Left renal cortex interstitium (tissue), 4 donors: ENCODE results near the gene MRPS23. TPM values are rescaled to one million over a fixed set of nuclear protein-coding genes. Genes with fewer than 3 reads are reported as not detected.
A peak's percentile ranks its signal among the peaks of the same experiment; 100 is the strongest.

Source experiments
- DNase-seq, 4 donors: peaks; one replicate each; pipeline ENCODE4 v3.0.0-alpha.2; 2013; ENCODE audit warnings: low read depth in 4 of 4, low spot score in 2 of 4, missing footprints in 1 of 4
- polyA plus RNA-seq, 4 donors: library from polyadenylated mRNA; unstranded; fragments of 120-200 nt; gene quantifications; one replicate each; pipeline ENCODE4 v1.2.1, GENCODE V29; 2013; ENCODE audit not compliant: insufficient read length in 4 of 4

Gene MRPS23
- polyA plus RNA-seq, result 10 to 100 TPM; 57.6 to 63.7 (median 60.9) TPM

DNA sequence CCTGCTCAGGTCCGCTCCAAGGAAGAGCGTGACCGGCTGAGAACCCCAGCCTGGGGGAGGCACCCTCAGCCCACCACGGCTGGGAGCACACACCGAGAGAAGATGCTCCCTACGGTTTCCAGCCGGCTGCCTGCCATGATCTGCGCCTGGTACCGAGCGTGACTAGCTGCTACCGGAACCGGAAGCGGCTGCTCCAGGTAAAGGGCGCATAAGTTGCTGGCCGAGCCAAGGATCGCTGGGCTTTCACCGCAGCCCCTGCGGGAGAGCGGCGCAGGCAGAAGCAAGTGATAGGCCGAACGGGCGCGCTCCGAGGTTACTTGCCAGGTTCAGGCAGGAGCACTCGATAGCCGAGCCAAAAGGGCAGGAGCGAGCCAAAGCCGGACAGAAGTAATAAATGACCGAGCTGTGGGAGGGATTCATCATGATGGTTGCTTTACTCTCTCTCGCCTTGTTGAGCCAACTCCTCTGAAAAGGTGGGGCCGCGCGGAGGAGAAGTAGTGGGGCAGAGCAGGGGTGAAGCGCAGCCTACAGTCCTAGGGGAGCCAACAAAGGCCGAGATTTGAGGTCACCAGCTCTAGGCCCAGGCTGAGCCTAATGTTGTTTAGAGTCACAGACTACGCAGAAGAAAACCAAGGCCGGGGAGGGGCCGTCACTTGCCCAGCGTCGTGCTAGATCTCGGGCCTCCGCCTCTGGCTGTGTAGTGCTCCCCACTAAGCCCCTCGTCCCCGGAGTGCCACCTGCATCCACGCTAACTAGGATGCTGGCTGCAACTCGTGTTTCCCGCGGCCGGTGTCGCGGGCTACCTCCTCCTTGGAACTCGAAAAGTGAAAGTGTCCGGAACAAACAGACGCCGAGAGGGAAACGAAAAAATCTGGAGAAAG lies at the start of gene MRPS23:
Gene MRPS23, minus strand, starts transcription at position 171 of the 881 bp plus-strand sequence. Its CDS starts 34 bp downstream, at position 137.
- DNase-seq, result peak; percentile 85 to 97 (median 94)

DNA sequence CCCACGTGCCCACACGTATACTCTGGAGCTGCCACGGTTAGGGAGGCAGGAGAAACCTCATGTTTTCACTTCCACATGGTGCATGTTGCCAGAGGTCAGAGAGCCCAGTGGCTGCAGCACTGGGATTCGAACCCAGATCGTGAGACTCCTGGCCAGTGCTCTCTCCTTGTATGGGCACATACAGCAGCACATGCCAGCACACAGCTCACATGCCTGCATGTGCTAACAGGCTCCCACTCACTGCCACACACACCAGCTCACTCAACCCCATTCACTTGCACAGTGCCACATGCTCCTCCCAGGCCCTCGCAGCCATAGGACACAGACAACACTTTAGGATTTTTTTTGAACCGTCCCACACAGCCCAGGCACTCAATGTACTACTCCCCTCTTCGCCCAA lies 49.5 kb upstream of the MRPS23 start:
- DNase-seq, result no peak

DNA sequence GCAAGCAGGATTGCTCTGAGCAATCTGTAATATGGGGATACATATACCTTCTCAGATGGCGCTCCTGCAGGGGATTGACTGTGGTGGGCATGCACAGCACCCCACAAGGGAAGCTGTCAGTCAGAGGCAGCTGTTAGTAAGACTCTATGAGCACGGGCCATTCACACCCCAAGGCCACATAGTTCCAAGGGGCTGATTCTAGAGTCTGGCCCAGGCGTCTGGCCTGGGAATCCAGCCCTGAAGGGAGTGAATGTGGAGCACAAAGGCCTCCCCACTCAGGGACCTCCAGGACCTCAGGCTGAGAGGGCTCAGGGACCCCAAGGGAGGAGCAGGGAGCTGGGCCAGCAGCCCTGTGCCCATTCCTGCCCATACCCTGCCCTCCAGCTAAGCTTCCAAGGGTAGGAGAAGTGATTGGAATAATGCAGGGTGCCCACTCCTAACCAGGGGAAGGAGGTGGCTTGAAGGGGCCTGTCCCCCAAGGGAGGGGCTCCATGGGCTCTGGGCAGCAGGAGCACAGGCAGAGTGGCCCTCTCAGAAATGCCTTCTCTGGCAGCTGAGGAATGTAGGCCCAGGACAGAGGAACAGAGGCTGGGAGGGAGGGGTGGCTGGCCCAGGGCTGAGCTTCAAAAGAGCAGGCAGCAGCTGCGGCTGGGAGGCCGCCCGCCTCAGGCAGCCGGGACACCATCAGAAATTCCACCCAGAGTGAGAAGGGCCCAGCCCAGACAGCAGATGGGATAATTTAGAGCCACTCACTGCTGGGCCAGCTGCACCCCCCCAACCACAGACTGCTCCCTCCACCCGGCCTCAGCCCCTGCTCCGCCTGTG lies 48.9 kb upstream of the MRPS23 start:
- no peak for DNase-seq

DNA sequence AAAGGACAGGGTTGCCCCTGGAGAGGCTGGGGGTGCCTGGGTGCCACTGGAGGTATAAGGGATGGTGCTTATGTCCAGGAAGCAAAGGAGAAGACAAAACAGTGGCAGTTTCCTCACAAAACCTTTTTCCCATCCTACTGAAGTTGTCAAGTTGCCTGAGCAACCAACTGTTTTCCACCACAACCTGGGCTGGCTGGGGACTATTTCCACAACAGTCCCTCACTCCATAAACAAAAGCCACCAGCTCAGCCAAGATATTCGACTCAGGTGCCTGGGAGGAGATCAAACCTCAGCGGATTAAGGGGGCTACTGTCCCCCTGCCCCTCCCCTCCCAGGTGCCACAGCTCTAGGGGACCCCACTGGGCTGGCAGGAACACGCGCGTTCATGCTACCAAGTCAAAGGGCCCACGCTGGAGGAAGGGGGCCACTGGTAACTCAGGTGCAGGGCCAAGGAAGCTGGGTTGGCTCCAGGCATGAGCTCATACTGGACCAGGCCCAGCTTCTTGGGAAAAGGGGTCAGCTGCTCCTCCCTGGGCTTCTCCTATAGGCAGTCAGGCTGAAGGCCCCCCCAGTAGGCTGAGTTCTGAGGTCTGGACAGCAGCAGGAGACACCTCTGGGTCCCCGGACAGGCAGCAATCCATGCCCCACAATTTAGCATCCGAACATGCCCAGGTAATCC lies 45.7 kb upstream of the MRPS23 start:
- DNase-seq, result no peak

GRCh38 chr17:57894848-57895247 lies 45.0 kb upstream of the MRPS23 start:
- no peak for DNase-seq

GRCh38 chr17:57892820-57893595 lies 43.2 kb upstream of the MRPS23 start:
- DNase-seq, result peak in 1 of 4 donors; percentile 64

DNA sequence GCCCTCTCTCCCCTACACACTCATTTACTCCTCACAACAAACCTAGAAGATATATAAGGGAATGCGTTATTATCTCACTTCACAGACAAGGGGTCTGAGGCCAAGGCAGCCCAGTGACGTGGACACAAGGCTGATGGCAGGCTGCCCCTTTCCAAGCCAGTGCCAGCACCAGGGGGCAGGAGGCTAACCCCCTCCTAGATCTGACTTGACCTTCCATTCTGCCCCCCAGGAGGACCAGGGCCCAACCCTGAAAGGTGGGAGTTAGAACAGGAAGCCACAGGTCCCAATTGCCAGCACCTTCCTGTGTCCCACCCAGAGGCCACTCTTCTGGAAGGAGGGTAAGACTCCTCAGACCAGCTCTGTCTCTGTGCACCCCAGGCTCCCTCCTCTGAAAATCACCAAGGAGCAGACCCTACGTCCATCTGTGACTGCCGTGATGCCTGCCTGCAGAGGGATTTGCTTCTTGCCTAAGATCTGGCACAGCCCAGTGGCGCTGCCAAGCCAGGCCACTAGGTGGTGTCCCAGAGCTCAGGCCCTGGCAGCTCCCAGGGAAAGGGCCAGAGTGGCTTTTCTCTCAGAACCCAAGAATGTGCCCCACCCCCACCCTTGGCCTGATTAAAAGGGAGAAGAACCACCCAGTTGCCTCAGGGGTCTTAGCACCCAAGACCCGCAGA lies 42.4 kb upstream of the MRPS23 start:
- DNase-seq, result peak in 1 of 4 donors; percentile 68

GRCh38 chr17:57890857-57891232 lies 41.0 kb upstream of the MRPS23 start:
- DNase-seq, result no peak

DNA sequence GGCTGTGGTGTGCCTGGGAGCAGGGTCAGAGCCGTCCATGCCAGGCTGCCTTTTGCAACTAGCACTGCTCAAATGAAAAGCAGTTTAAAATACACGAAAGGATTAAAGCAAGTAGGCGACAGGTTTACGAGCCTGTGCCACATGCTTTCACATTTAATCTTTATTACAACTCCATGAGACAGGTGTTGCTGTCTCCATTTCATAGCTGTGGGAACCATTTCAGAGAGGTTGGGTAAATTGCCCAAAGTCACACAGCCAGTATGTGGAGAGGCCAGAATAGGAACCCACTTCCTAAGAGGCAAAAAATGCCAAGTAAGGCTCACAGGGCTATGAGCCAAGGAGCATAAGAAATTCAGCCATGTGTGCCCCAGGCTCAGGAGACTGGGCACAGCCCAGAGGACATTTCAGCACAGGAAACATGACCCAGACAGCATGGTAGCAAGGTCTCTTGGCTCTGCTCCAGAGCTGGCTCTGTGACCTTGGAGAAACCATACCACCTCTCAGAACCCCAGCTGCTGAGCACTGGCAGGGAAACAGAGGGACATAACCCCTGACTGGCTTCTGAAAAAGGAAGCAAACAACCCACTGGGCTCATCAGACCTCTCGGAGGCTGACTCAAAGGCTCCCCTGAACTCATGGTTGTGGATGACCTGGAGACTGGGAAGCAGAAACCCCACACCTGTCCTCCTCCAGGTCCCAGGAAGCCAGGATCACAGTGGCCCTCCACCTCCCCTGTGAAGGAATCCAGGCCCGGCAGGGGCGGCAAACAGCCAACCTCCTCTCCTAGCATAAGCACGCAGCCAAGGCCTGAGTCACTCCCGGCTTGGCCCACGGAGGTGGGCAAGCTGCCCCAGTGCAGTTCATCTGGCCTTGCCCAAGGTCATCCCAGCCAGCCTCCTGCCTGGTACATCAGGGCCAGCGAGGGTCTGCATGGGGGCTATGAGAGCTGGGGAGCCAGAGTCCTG lies 40.3 kb upstream of the MRPS23 start:
- DNase-seq, result no peak

- no peak for DNase-seq
Measured at GRCh38 chr17:57889252-57889651, 39.4 kb upstream of the MRPS23 start.

DNA sequence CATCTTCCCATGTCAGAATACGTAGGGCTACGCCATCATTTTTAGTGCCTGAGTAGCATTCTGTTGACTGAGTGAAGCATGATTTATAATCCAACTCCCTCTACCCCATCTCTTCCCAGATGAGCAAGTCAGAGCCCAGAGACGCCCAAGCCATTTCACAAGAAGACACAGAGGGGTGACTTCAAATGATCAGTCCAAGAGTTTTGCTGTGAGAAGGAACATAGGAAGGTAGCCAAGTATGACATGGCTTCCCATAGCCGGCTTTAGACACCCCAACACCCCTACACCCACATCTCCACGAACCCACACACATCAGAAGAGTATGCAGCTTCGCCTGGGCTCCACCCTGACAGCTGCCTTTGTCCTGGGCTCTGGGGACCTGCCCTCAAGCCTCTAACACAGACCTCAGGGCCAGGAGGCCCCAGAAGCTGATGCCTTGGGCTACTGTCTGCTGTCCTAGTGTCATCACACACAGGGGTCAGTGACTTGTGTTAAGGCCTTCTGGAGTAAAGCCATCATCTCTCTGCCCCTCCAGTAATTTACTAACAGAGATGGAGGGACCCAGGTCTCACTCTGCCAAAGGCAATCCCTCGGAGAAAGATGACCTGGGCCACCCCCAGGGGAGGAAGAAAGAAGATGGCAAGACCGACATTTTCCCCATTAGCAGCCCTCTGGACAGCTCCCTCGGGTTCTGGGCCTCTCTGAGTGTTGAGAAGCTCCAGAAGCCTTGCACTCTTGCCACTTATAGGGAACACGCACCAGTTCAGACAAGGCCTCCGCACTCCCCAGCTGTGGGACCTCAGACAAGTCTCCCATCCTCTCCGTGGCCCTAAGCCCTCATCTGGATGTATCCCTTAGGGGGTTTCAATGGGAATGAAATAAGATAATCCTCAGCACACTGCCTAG lies 38.7 kb upstream of the MRPS23 start:
- DNase-seq, result no peak

- DNase-seq, result no peak
Measured at GRCh38 chr17:57887161-57887560, 37.3 kb upstream of the MRPS23 start.

DNA sequence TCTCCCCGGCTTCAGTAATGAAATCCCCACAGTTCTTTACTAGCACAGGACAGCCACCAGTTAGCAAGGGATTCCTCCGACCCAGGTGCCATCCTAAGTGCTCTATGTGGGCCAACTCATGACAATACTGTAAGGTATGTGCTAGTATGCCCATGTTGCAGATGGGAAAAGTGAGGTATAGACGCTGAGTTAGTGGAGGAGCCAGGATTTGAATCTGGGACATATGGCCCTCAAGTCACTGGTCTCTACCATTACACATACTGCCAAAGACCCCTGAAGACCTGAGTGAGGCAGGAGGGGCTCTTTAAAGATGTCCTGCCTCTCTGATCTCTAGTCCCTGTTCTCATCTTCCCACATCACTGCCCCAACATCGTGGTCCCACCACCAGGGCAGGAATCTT lies 36.2 kb upstream of the MRPS23 start:
- DNase-seq, result no peak

- DNase-seq, result no peak
Measured at GRCh38 chr17:57885148-57885915, 35.5 kb upstream of the MRPS23 start.

DNA sequence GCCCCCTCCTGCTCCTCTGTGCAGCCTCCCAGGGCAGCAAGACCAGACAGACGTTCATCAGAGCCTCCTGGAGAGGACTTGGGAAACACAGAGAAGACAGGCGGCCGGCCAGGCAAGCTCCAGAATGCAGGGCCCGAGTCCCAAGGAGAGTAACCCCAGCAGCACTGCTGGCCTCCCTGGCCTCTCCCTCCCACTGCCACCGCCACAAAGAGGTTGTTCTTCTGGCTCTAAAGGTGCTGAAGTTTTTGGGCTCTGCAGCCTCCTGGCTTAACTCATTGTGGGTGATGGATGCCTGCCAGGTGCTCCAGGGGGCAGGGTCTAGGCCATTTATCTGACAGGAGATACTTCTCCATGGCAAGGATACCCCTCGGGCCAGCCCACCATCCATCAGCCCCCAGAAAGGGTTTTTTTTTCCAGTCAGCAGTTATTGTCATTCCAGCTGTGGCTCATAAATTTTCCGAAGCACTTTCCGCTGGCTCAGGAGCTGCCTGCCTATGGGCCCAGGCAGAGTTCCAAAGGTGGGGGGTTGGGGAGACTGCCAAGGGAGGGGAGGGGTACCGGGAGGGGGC lies 32.0 kb upstream of the MRPS23 start:
- peak in 1 of 4 donors; percentile 68 for DNase-seq

DNA sequence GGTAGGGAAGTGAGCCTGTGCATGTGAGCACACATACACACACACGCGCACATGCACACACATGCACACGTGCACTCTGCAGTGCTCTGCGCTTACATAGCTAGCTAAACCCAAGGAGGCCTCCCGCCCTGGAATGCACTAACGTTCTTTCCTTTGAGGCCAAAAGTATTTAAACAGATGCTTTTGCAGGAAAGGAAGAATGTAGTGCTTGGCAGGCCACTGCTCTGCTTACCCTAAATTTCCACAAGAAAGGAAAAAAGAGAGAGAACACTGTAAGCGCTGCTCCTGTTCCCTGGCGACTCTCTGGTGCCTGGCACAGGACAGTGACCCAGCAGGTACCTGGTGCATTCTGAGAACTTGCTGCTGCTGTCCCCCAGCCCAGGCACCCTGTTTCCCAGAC lies 31.3 kb upstream of the MRPS23 start:
- DNase-seq, result no peak
